ENCODE measurements around the gene NDUFAF5. TPM values are rescaled to one million over a fixed set of nuclear protein-coding genes. Genes with fewer than 3 reads are reported as not detected.
A peak's percentile ranks its signal among the peaks of the same experiment; 100 is the strongest.
"Not testable (repeated sequence)": the region's sequence is repeated elsewhere in the genome, so short reads cannot be mapped to it uniquely, and the experiment has no call there.

NDUFAF5 gene
- 10 to 100 TPM; 27.4 to 41.5 (median 40.6) TPM for total RNA-seq
- long read RNA-seq, donor 1, full-length matches to known transcripts = 4 of 7 reads
- long read RNA-seq, donor 1, partial matches to known transcripts = 0 of 7 reads
- long read RNA-seq, donor 1, other reads (novel, unspliced or antisense) = 3 of 7 reads
- long read RNA-seq, donor 2, full-length matches to known transcripts = 3 of 7 reads
- long read RNA-seq, donor 2, partial matches to known transcripts = 1 of 7 reads
- long read RNA-seq, donor 2, other reads (novel, unspliced or antisense) = 3 of 7 reads

- Histone ChIP-seq H3K36me3 (ENCODE audit: low read depth) (no peaks in the 10 kb centered on the region), H3K4me3 (peak within 1 kb of the TSS; percentile 87), H3K9me3 (no peaks in the 10 kb centered on the region), H3K4me1 (ENCODE audit: low read depth) (peaks cover 22% of the 10 kb centered on the region)
- DNase-seq (peak; percentile 95 to 98 (median 95)), ATAC-seq (peak; percentile 99)
- TF ChIP-seq CTCF (IDR thresholded peaks at IDR 0.05) = no peak
- intact Hi-C loops (cut with DNase I, micrococcal nuclease) = no loop called here
These were observed at the start of gene NDUFAF5, which contains the start of gene ESF1 for GRCh38 chr20:13784893-13785715. TSS of gene NDUFAF5 (plus strand) at chr20:13785028. CDS start at chr20:13785069, 41 bp downstream. TSS of gene ESF1 (minus strand) at chr20:13784919. CDS start at chr20:13783140, 1,779 bp downstream.

GRCh38 chr20:13735826-13736225, 49.0 kb upstream of the NDUFAF5 start:
- ATAC-seq (peak; percentile 44), DNase-seq (no peak)
- Histone ChIP-seq H3K9me3 (no peaks in the 10 kb centered on the region), H3K36me3 (ENCODE audit: low read depth) (no peaks in the 10 kb centered on the region), H3K4me1 (ENCODE audit: low read depth) (no peaks in the 10 kb centered on the region), H3K4me3 (no peak overlapping the region)
- intact Hi-C loops (cut with DNase I, micrococcal nuclease) = no loop called here
- TF ChIP-seq CTCF (IDR thresholded peaks at IDR 0.05) = no peak

- H3K4me3 ChIP-seq = no peak overlapping the region
- no peak for TF ChIP-seq CTCF (IDR thresholded peaks at IDR 0.05)
- peak; percentile 27 for ATAC-seq
- intact Hi-C loops (cut with DNase I, micrococcal nuclease) = no loop called here
- no peaks in the 10 kb centered on the region for H3K4me1 ChIP-seq (ENCODE audit: low read depth)
- no peaks in the 10 kb centered on the region for H3K9me3 ChIP-seq
- DNase-seq = no peak
- no peaks in the 10 kb centered on the region for H3K36me3 ChIP-seq (ENCODE audit: low read depth)
These were observed 48.2 kb upstream of the NDUFAF5 start for GRCh38 chr20:13736436-13737191.

- DNase-seq; H3K36me3 ChIP-seq (ENCODE audit: low read depth); intact Hi-C loops (cut with DNase I, micrococcal nuclease); H3K4me3 ChIP-seq; H3K4me1 ChIP-seq (ENCODE audit: low read depth); ATAC-seq; H3K9me3 ChIP-seq: not testable (repeated sequence)
These were observed 46.6 kb upstream of the NDUFAF5 start for GRCh38 chr20:13738187-13738586.

GRCh38 chr20:13739731-13740649, 44.8 kb upstream of the NDUFAF5 start:
- no peak for ATAC-seq
- intact Hi-C loops (cut with DNase I, micrococcal nuclease) = no loop called here
- no peak overlapping the region for H3K4me3 ChIP-seq
- no peaks in the 10 kb centered on the region for H3K36me3 ChIP-seq (ENCODE audit: low read depth)
- TF ChIP-seq CTCF (IDR thresholded peaks at IDR 0.05) = no peak
- no peak for DNase-seq
- H3K9me3 ChIP-seq = no peaks in the 10 kb centered on the region
- no peaks in the 10 kb centered on the region for H3K4me1 ChIP-seq (ENCODE audit: low read depth)

All from mucosa of descending colon (tissue), 3 donors.